ENCODE measurements around the gene MLLT1.

MLLT1 gene

GRCh38 chr19:6279931-6280591 lies at the start of gene MLLT1:
Gene MLLT1, minus strand, starts transcription at chr19:6279975. Its CDS starts 191 bp downstream, at chr19:6279784.
- TF ChIP-seq CTCF (conservative IDR thresholded peaks at IDR 0.05; ENCODE audit: low read depth), result peak; percentile 90
- H3K27ac ChIP-seq, result peak within 1 kb of the TSS; percentile 100
- ChIA-PET POLR2A (ENCODE audit: low non-redundant PET) (no interaction called here), CTCF (interaction anchor here (0.6 to 0.7 kb wide), 2 partner anchors 348 to 416 kb away, joined by 3 read pairs; no protein-coding TSS in a partner anchor)
- peak; percentile 99 for DNase-seq (ENCODE audit: low spot score)

GRCh38 chr19:6326815-6327214 lies 47.0 kb upstream of the MLLT1 start:
- DNase-seq (ENCODE audit: low spot score), result no peak

GRCh38 chr19:6325614-6326013 lies 45.8 kb upstream of the MLLT1 start:
- H3K27ac ChIP-seq, result no peak overlapping the region
- TF ChIP-seq CTCF (conservative IDR thresholded peaks at IDR 0.05; ENCODE audit: low read depth), result no peak
- DNase-seq (ENCODE audit: low spot score), result no peak
- ChIA-PET POLR2A (ENCODE audit: low non-redundant PET) (no interaction called here), CTCF (no interaction called here)

More at GRCh38 chr19:6326815-6327214, 47.0 kb upstream of the MLLT1 start:
- ChIA-PET POLR2A (ENCODE audit: low non-redundant PET) (no interaction called here), CTCF (interaction anchor here (0.6 kb wide), 1 partner anchor 68 kb away, joined by 3 read pairs; no protein-coding TSS in a partner anchor)
- no peak overlapping the region for H3K27ac ChIP-seq
- no peak for TF ChIP-seq CTCF (conservative IDR thresholded peaks at IDR 0.05; ENCODE audit: low read depth)

GRCh38 chr19:6324757-6325156 lies 45.0 kb upstream of the MLLT1 start:
- CTCF ChIA-PET, result no interaction called here
- no peak for DNase-seq (ENCODE audit: low spot score)
- POLR2A ChIA-PET (ENCODE audit: low non-redundant PET), result no interaction called here
- TF ChIP-seq CTCF (conservative IDR thresholded peaks at IDR 0.05; ENCODE audit: low read depth), result no peak
- H3K27ac ChIP-seq, result no peak overlapping the region

GRCh38 chr19:6322284-6322683 lies 42.5 kb upstream of the MLLT1 start:
- no peak for TF ChIP-seq CTCF (conservative IDR thresholded peaks at IDR 0.05; ENCODE audit: low read depth)
- H3K27ac ChIP-seq, result no peak overlapping the region
- no peak for DNase-seq (ENCODE audit: low spot score)
- ChIA-PET CTCF (no interaction called here), POLR2A (ENCODE audit: low non-redundant PET) (no interaction called here)

- no peak for TF ChIP-seq CTCF (conservative IDR thresholded peaks at IDR 0.05; ENCODE audit: low read depth)
- H3K27ac ChIP-seq, result no peak overlapping the region
- DNase-seq (ENCODE audit: low spot score), result no peak
- ChIA-PET POLR2A (ENCODE audit: low non-redundant PET) (no interaction called here), CTCF (interaction anchor here (1.3 kb wide), 1 partner anchor 271 kb away, joined by 3 read pairs; no protein-coding TSS in a partner anchor)
Observed at GRCh38 chr19:6319376-6319775, 39.6 kb upstream of the MLLT1 start.
